Stimulated activated CD4-positive, alpha-beta T cell treated with anti-CD3 and anti-CD28 coated beads, Interleukin-4, amount 100 ng/mL, for 48 hours (primary cell): ENCODE measurements around the gene RUVBL2.
A peak's percentile ranks its signal among the peaks of the same experiment; 100 is the strongest.

Source experiments
- DNase-seq, 2 donors: peaks; one replicate each; pipeline ENCODE4 v3.0.0-alpha.2; 2020; ENCODE audit warnings: low read depth in 2 of 2

The RUVBL2 gene

GRCh38 chr19:48989701-48990291, 3.9 kb upstream of the RUVBL2 start:
- no peak for DNase-seq

DNA sequence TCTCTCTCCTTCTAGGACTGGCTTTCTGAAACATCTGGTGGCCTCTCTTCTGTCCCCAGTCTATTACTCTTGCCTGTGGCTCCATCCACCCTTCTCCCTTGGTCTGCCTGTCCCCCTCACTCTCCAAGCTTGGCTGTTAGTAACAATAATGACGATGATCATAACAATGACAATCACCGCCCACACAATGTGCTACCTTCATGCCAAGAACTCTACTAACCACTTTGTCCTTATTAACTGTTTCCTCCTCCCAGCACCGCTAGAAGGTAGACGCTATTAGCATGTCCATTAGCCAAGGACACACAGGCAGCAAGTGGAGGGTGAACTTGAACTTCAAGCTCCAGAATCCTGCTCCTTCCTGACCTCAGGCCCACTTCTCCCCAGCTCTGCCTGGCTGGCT, 3.3 kb upstream of the RUVBL2 start:
- DNase-seq = no peak

DNA sequence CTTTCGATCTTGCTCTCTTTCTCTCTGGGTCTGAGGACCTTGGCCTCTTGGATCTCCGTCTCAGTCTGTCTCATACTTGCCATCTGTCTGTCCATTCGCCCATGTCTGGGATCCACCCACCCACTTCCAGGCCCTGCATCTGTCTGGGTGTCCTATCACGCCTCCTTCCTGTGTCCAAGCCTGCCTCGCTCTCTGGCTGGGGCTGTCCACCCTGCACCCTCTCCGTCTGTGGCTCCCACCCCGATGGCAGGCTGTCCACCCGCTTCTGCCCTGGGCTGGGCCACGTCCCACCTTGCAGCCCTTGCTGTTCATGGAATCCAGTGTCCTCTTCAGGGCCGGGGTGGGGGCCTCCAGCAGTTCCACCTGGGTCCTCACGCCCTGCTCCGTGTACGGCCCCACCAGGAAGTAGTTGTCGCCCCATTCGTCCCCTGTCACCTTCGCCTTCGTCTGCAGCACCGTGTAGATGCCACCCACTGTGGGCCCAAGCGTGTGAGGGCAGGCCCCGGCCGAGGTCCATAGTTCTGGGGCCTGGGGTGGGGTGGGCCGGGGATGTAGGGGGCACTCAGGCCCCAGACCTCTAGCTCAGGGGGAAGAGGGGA, 2.6 kb upstream of the RUVBL2 start:
- DNase-seq = no peak

GRCh38 chr19:48991873-48992580, 1.7 kb upstream of the RUVBL2 start:
- DNase-seq = no peak

GRCh38 chr19:48992581-48993174, 1.0 kb upstream of the RUVBL2 start:
- no peak for DNase-seq

DNA sequence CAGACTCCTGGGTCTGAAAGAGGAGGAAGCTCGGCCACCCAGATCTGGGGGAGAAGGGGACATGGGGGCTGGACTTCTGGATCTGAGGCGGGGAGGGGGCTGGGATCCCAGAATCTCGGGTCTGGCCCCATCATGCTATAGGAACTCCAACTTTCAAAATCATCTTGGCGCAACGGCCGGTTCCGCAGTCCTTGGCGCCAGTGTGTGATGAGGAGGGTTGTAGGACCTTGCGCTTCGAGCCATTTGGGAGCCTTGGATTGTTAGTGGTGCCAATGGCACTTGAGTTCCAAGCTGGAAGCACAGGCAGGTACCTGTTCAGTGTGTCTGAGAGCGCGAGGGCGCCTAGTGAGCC, 324 bp downstream of the RUVBL2 start:
- no peak for DNase-seq

- peak; percentile 56 to 62 for DNase-seq
Observed at GRCh38 chr19:48997972-48998371, 4.3 kb downstream of the RUVBL2 start.

DNA sequence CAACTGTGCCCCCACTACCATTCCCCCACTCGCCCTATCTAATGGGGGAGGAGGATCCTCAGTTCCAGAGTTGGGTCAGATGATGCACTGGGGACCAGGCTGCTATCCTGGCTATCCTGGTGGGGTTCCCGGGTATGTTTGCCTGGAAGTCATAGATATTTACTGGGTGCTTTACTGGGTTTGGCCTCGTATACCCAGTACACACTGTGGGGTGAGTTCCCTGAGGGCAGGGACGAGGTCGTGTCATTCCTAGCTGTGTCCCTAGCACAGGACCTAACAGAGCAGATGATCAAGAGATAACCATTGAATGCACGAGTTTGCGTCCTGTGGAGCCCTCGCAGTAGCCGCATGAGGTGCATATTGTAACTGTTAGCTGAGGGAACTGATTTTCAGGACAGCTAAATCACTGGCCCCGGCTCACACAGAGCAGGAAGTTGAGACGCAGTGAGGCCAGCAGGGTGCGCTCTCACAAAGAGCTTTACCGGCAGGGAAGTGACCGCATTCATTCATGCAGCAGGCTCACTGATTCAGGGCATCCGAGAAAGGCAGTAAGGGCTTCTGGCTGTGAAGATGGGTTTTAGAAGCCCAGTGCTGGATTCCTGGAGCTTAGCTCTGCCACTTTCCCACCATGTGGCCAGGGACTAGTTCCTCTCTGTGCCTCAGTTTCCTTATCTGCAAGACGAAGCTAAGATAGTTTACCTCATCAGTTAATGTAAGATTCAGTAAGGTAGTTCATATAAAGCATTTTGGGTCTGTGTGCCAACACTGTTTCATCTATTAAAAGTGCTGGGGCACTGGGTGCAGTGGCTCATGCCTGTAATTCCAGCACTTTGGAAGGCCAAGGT, 6.0 kb downstream of the RUVBL2 start:
- peak; percentile 57 to 65 for DNase-seq

- DNase-seq = no peak
Observed at GRCh38 chr19:49004133-49004532, 10.4 kb downstream of the RUVBL2 start.

DNA sequence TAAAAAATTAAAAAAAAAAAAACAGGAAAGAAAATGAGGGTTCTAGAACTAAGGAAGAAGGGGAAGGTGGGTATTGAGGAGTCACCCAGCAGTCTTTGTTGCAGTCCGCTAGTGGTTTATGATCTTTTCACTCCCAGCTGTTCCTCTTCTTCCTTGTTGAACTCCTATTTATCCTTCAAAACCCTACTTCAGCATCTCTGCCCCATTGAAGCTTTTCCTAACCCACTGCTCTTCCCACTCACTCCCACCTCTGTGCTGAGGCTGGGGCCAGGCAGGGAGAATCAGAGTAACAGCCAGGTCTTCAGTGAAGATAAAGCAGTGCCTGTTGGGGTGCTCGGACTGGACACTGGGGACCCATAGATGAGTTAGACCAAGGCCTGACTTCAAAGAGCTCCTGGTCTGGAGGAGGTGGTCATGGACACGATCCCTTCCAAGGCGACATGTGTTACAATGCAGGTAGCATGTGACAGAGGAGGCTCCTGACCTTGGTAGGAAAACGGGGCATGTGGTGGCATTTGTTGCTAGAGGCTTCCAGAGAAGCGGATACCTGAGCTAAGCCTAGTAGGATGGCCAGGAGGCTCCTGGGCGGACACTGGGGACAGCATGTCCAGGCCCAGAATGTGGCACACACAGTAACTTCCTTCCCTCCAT, 11.4 kb downstream of the RUVBL2 start:
- no peak for DNase-seq

- no peak for DNase-seq
Observed at GRCh38 chr19:49006905-49007304, 13.2 kb downstream of the RUVBL2 start.

DNA sequence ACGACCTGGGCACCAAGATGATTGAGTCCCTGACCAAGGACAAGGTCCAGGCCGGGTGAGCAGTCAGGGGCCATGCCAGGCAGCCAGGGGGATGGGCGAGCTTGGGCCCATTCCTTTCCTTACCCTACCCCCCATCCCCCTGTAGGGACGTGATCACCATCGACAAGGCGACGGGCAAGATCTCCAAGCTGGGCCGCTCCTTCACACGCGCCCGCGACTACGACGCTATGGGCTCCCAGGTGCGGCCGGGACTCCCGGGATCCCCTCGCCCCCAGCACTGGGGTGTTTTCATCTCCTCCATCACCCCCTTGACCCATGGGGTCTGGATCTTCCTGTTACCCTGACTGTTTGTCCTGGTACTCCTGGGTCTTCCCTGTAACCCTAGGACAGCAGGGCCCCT, 16.1 kb downstream of the RUVBL2 start:
- no peak for DNase-seq

DNA sequence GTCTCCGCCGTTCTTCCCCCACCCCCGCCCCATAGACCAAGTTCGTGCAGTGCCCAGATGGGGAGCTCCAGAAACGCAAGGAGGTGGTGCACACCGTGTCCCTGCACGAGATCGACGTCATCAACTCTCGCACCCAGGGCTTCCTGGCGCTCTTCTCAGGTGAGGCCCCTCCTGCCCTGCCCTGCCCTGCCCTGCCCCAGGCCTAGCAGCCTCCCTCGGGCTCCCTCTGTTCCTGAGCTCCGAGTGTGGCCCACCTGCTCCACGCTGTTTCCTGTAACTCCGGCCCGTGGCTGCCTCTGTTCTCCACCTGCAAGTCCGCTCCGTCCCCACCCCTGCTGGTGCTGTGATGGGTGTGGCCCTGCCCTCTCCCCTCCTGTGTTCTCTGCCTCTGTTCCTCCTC, 16.8 kb downstream of the RUVBL2 start:
- DNase-seq = no peak

DNA sequence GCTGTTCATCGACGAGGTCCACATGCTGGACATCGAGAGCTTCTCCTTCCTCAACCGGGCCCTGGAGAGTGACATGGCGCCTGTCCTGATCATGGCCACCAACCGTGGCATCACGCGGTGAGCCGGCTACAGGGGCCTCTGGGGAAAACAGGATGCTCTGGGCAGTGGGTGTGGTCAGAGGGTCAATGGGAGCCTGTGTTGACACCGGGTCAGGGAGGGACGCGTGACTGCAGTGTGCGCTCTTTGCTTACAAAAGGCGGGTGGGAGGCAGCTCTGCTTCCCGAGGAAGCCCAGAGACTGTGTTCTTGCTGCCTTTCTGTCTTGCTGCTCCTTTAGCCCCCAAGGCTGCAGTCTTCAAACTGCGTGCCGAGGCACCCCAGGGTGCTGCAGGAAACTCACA, 17.5 kb downstream of the RUVBL2 start:
- DNase-seq = no peak

DNA sequence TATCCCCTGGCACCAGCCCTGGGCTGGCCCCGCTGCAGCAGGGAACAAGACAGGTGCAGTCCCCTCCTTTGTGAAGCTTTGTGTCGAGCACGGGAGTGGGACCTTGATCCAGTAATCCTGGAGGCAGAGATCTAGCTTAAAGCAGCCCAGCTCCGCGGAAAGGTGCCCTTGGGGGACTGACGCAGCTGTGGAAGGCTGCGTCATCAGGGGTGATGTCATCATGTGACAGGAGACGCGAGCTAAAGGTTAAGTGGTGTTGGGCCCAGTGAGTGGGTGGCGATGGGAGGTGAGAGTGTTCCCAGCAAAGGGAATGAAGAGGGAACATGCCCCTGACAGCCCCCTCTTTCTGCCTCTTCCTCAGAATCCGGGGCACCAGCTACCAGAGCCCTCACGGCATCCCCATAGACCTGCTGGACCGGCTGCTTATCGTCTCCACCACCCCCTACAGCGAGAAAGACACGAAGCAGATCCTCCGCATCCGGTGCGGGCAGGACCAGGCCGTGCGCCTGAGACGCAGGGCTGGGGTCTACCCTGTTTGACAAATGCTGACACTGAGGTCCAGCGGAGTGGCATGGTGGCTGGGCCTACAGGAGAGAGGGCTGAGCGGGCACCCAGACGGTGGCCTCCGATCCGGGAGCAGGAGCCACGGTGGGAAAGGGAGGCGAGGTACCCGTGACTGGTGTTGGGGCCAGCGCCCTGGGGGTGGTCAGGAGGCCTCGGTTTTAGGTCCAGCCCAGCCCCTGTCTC, 20.6 kb downstream of the RUVBL2 start:
- DNase-seq = no peak

DNA sequence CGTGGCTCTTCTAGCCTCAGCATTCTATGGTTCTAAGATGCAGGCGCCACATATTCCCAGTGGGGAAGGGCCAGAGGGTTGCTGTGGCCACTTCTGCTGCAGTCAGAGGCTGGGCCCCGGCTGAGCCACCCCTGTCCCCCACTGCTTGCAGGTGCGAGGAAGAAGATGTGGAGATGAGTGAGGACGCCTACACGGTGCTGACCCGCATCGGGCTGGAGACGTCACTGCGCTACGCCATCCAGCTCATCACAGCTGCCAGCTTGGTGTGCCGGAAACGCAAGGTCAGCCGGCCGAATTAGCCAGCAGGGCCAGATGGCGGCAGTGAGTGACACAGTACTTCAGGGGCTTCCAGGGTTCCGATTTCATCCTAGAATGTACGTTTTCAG, 21.2 kb downstream of the RUVBL2 start:
- no peak for DNase-seq

- no peak for DNase-seq
Observed at GRCh38 chr19:49016067-49016839, 22.6 kb downstream of the RUVBL2 start.

- no peak for DNase-seq
Observed at GRCh38 chr19:49017041-49017665, 23.5 kb downstream of the RUVBL2 start, which contains the start of gene LHB. LHB (minus strand) TSS chr19:49017091; CDS start chr19:49017081, 10 bp downstream.

DNA sequence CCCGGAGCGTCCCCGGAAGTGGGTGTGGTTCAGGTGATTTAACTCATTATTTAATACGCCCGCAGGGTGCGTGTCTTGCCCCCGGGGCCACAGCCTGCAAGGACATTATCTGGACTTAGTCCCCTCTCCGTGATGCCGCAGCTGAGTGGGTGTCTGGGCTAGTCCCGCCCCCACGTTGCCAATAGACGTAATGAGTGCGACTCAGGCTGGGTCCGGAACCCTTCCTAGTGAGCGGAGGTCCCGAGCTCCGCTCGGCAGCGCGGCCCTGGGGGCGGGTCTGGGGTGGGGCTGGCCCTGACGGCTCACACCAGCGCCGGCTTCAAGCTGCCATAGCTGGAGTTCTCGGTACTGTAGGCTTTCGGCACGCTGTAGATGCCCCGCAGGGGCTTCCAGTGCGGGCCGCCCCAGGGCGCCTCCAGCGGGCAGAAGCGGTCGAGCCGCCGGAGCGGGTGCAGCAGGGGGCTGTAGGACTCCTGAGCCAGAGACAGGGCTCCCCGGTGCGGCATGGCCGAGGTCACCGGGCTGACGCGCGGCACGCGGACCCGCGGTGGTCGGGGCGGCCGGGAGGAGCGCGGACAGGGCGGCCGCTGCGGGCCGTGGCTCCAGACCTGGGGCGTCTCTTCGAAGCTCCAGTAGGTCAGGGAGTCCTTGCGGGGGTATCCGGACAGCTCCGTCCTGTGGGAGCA, 24.1 kb downstream of the RUVBL2 start:
- DNase-seq = peak; percentile 37 to 57
